Effector memory CD4-positive, alpha-beta T cell (primary cell): Measurements from ENCODE around the gene SPPL2A.

Source experiments
- DNase-seq, 3 donors: peaks; one replicate each; pipeline ENCODE4 v3.0.0-alpha.2; 2020
- H3K27ac ChIP-seq: 2 replicates; pipeline ENCODE4 v1.7.0; 2013; ENCODE audit warnings: mild to moderate bottlenecking, low read length, moderate library complexity; ENCODE audit not compliant: insufficient read depth, poor library complexity, severe bottlenecking
- H3K27me3 ChIP-seq: replicated peaks from 2 replicates; pipeline ENCODE4 v1.7.0; 2013; ENCODE audit warnings: mild to moderate bottlenecking, low read length; ENCODE audit not compliant: insufficient read depth, control insufficient read depth, poor library complexity, severe bottlenecking
- H3K36me3 ChIP-seq: 2 replicates; pipeline ENCODE4 v1.7.0; 2013; ENCODE audit warnings: mild to moderate bottlenecking, low read length, moderate library complexity; ENCODE audit not compliant: control insufficient read depth, insufficient read depth
- H3K4me1 ChIP-seq: 2 replicates; pipeline ENCODE4 v1.7.0; 2013; ENCODE audit warnings: low read length, mild to moderate bottlenecking; ENCODE audit not compliant: control insufficient read depth, insufficient read depth, poor library complexity, severe bottlenecking
- H3K4me3 ChIP-seq: 2 replicates; pipeline ENCODE4 v1.7.0; 2013; ENCODE audit warnings: low read length, low read depth, mild to moderate bottlenecking; ENCODE audit not compliant: insufficient read depth, poor library complexity, severe bottlenecking
- H3K9me3 ChIP-seq: 2 replicates; pipeline ENCODE4 v1.7.0; 2013; ENCODE audit warnings: mild to moderate bottlenecking, low read length, moderate library complexity; ENCODE audit not compliant: control insufficient read depth

The SPPL2A gene

GRCh38 chr15:50675535-50676144, 89.9 kb downstream of the SPPL2A start:
- DNase-seq, result no peak
- Histone ChIP-seq H3K4me1 (no peaks in the 10 kb centered on the region), H3K27ac (no peak overlapping the region), H3K27me3 (no peaks in the 10 kb centered on the region), H3K9me3 (no peaks in the 10 kb centered on the region), H3K4me3 (no peak overlapping the region), H3K36me3 (peaks cover 5% of the 10 kb centered on the region)

- DNase-seq, result no peak
- no peaks in the 10 kb centered on the region for H3K9me3 ChIP-seq
- H3K27me3 ChIP-seq, result no peaks in the 10 kb centered on the region
- H3K36me3 ChIP-seq, result peaks cover 5% of the 10 kb centered on the region
- no peak overlapping the region for H3K4me3 ChIP-seq
- H3K4me1 ChIP-seq, result no peaks in the 10 kb centered on the region
- H3K27ac ChIP-seq, result no peak overlapping the region
These were observed 95.4 kb downstream of the SPPL2A start for GRCh38 chr15:50670115-50670514.

GRCh38 chr15:50669611-50670010, 95.9 kb downstream of the SPPL2A start:
- no peak overlapping the region for H3K4me3 ChIP-seq
- peaks cover 2% of the 10 kb centered on the region for H3K36me3 ChIP-seq
- H3K27me3 ChIP-seq, result no peaks in the 10 kb centered on the region
- H3K9me3 ChIP-seq, result no peaks in the 10 kb centered on the region
- H3K27ac ChIP-seq, result no peak overlapping the region
- H3K4me1 ChIP-seq, result no peaks in the 10 kb centered on the region
- DNase-seq, result no peak

DNA sequence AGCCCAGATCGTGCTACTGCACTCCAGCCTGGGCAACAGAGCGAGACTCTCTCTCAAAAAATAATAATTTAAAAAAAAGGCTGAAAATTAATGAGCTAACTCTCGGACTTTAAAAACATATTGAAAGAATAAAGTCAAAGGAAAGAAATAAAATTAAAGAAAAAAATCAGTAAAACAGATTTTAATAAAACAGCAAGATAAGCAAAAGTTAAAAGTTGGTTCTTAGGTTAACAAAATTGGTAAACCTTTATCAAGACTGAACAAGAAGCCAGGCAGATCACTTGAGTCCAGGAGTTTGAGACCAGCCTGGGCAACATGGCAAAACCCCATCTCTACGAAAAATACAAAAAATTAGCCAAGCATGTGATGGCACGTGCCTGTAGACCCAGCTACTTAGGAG, 99.6 kb downstream of the SPPL2A start:
- Histone ChIP-seq H3K27me3 (no peaks in the 10 kb centered on the region), H3K36me3 (peaks cover 9% of the 10 kb centered on the region), H3K4me3 (no peak overlapping the region), H3K9me3 (no peaks in the 10 kb centered on the region), H3K4me1 (no peaks in the 10 kb centered on the region), H3K27ac (no peak overlapping the region)
- no peak for DNase-seq

DNA sequence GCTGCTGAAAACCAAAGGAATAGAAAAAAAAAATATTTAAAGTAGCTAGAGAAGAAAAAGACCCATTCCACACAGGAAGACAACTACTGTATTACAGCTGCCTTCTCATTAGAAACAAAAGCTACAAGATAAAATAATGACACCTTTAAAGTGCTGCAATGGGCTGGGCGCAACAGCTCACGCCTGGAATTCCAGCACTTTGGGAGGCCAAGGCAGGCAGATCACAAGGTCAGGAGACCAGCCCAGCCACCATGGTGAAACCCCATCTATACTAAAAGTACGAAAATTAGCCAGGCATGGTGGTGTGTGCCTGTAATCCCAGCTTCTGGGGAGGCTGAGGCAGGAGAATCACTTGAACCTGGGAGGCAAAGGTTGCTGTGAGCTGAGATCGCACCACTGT, 110.0 kb downstream of the SPPL2A start:
- H3K4me1 ChIP-seq, result no peaks in the 10 kb centered on the region
- H3K36me3 ChIP-seq, result peaks cover 41% of the 10 kb centered on the region
- DNase-seq, result no peak

GRCh38 chr15:50653156-50653743, 112.3 kb downstream of the SPPL2A start:
- no peak overlapping the region for H3K27ac ChIP-seq
- no peak for DNase-seq
- H3K4me3 ChIP-seq, result no peak overlapping the region
- H3K36me3 ChIP-seq, result peaks cover 52% of the 10 kb centered on the region
- H3K9me3 ChIP-seq, result no peaks in the 10 kb centered on the region
- H3K27me3 ChIP-seq, result no peaks in the 10 kb centered on the region
- H3K4me1 ChIP-seq, result no peaks in the 10 kb centered on the region

More for the DNA sequence above, 110.0 kb downstream of the SPPL2A start:
- Histone ChIP-seq H3K4me3 (no peak overlapping the region), H3K9me3 (no peaks in the 10 kb centered on the region), H3K27me3 (no peaks in the 10 kb centered on the region), H3K27ac (no peak overlapping the region)

GRCh38 chr15:50652671-50653070, 112.8 kb downstream of the SPPL2A start:
- peaks cover 55% of the 10 kb centered on the region for H3K36me3 ChIP-seq

More at GRCh38 chr15:50652671-50653070, 112.8 kb downstream of the SPPL2A start:
- Histone ChIP-seq H3K9me3 (no peaks in the 10 kb centered on the region), H3K4me3 (no peak overlapping the region), H3K4me1 (no peaks in the 10 kb centered on the region), H3K27ac (no peak overlapping the region), H3K27me3 (no peaks in the 10 kb centered on the region)
- no peak for DNase-seq
